ENCODE results near the gene PTPRCAP.

The PTPRCAP gene

DNA sequence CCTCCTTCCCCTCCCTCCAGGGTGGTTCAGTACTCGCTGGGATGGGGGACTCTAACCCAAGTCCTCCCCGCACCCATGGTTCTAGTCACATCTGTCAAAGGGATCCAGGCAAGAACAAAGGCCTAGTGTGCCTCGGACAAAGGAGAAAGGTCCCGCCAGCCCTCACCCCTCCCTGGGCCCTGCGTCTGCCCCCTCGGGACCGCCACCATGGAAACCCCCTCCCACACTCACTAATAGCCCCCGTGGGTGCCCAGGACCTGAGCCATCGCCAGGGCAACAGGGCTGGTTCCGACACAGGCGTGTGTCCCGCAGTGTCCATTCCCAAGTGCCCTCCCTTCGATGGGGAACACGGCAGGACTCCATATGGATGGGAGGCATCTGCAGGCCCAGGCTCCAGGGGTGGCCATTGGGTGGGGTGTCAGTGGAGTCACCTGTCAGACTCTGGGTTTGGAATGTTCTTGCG is 27.1 kb downstream of the PTPRCAP start:
- Histone ChIP-seq H3K9me3 (replicated peaks; ENCODE audit: insufficient read depth, low read length) (no peaks in the 10 kb centered on the region), H3K9ac (ENCODE audit: low read length) (no peak overlapping the region), H2AFZ (ENCODE audit: low read length) (no peak overlapping the region), H3K27me3 (replicated peaks; ENCODE audit: insufficient read depth, low read length) (peaks cover 6% of the 10 kb centered on the region; the same call in 1 of the 2 replicates), H3K4me3 (ENCODE audit: low read length) (no peak overlapping the region), H3K4me1 (ENCODE audit: low read length) (peaks cover 19% of the 10 kb centered on the region), H4K20me1 (ENCODE audit: insufficient read depth, low read length) (no peaks in the 10 kb centered on the region), H3K79me2 (ENCODE audit: low read length) (no peaks in the 10 kb centered on the region), H3K9me2 (replicated peaks; ENCODE audit: insufficient read depth, low read length) (no peaks in the 10 kb centered on the region), H3K4me2 (ENCODE audit: low read depth, low read length) (no peak overlapping the region), H3K36me3 (replicated peaks; ENCODE audit: insufficient read depth, low read length) (no peaks in the 10 kb centered on the region), H3K27ac (ENCODE audit: low read length) (no peak overlapping the region), H3F3A (ENCODE audit: insufficient read depth, low read length) (no peaks in the 10 kb centered on the region; the same call in 1 of the 2 replicates)
- no peak for DNase-seq
- TF ChIP-seq EZH2phosphoT487 (IDR thresholded peaks at IDR 0.05; ENCODE audit: low read length): no peak

DNA sequence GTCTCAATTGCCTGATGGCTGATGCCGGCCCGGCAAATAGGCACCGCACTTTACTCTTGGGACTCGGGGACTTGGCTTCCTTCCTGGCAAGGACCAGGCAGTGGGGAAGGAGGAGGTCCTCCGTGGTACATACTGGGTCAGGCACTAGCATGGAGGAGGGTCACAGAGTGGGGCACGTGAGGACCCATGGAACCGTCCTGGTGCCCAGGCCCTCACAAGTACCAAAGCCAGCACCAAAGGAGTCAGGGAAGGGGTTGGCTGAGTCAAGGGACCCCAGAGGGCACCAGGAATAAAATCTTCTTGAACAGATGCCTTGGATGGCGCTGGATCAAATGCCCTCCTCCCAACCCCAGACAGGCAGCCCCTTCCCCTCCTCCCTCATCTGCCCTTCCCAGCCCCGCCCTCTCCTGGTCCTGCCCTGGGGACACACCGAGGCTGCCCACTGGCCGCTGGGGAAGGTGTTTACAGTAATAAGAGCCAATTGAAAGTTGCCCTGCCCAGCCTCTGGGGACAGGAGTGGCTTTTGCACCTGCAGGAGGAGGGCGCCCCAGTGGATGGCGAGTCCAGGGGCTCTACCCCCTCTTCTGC is 27.6 kb downstream of the PTPRCAP start:
- H3F3A ChIP-seq (ENCODE audit: insufficient read depth, low read length): no peaks in the 10 kb centered on the region; the same call in 1 of the 2 replicates
- H3K9ac ChIP-seq (ENCODE audit: low read length): peak overlapping the region; percentile 77

DNA sequence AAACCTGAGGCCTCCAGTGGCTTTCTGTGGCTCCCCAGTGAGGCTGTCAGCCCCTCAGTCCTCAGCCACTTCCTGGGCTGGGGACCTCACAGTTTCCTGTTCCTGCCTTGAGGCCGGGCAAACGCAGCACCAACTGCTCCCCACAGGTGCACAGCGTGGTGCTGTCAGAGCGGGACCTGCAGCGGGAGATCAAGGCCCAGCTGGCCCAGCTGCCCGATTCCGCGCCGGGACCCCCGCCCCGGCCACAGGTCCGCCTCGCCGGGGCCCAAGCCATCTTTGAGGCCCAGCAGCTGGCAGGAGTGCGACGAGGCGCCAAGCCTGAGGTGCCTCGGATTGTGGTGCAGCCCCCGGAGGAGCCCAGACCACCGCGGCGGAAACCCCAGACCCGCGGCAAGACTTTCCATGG is 28.2 kb downstream of the PTPRCAP start:
- Histone ChIP-seq H3K9me3 (replicated peaks; ENCODE audit: insufficient read depth, low read length) (no peaks in the 10 kb centered on the region), H3K4me1 (ENCODE audit: low read length) (peaks cover 19% of the 10 kb centered on the region), H3K4me2 (ENCODE audit: low read depth, low read length) (peak overlapping the region; percentile 74), H3K36me3 (replicated peaks; ENCODE audit: insufficient read depth, low read length) (no peaks in the 10 kb centered on the region), H3K27ac (ENCODE audit: low read length) (peak overlapping the region; percentile 71), H3K9ac (ENCODE audit: low read length) (peak overlapping the region; percentile 77), H3K9me2 (replicated peaks; ENCODE audit: insufficient read depth, low read length) (no peaks in the 10 kb centered on the region), H3F3A (ENCODE audit: insufficient read depth, low read length) (no peaks in the 10 kb centered on the region; the same call in 1 of the 2 replicates), H3K27me3 (replicated peaks; ENCODE audit: insufficient read depth, low read length) (no peaks in the 10 kb centered on the region), H3K79me2 (ENCODE audit: low read length) (no peaks in the 10 kb centered on the region), H4K20me1 (ENCODE audit: insufficient read depth, low read length) (no peaks in the 10 kb centered on the region), H2AFZ (ENCODE audit: low read length) (peak overlapping the region; percentile 69), H3K4me3 (ENCODE audit: low read length) (peak overlapping the region; percentile 50)
- TF ChIP-seq, protein P1, sequence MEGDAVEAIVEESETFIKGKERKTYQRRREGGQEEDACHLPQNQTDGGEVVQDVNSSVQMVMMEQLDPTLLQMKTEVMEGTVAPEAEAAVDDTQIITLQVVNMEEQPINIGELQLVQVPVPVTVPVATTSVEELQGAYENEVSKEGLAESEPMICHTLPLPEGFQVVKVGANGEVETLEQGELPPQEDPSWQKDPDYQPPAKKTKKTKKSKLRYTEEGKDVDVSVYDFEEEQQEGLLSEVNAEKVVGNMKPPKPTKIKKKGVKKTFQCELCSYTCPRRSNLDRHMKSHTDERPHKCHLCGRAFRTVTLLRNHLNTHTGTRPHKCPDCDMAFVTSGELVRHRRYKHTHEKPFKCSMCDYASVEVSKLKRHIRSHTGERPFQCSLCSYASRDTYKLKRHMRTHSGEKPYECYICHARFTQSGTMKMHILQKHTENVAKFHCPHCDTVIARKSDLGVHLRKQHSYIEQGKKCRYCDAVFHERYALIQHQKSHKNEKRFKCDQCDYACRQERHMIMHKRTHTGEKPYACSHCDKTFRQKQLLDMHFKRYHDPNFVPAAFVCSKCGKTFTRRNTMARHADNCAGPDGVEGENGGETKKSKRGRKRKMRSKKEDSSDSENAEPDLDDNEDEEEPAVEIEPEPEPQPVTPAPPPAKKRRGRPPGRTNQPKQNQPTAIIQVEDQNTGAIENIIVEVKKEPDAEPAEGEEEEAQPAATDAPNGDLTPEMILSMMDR (IDR thresholded peaks at IDR 0.05; ENCODE audit: low read length): no peak
- no peak for TF ChIP-seq EZH2phosphoT487 (IDR thresholded peaks at IDR 0.05; ENCODE audit: low read length)
- no peak for TF ChIP-seq EZH2 (optimal IDR thresholded peaks at IDR 0.05; ENCODE audit: low read depth, low read length)
- peak; percentile 89 for DNase-seq

More for the DNA sequence above, 27.6 kb downstream of the PTPRCAP start:
- peak; percentile 25 for DNase-seq
- peaks cover 19% of the 10 kb centered on the region for H3K4me1 ChIP-seq (ENCODE audit: low read length)
- H3K9me3 ChIP-seq (replicated peaks; ENCODE audit: insufficient read depth, low read length): no peaks in the 10 kb centered on the region
- peak overlapping the region; percentile 74 for H3K4me2 ChIP-seq (ENCODE audit: low read depth, low read length)
- H3K4me3 ChIP-seq (ENCODE audit: low read length): peak overlapping the region; percentile 50
- no peaks in the 10 kb centered on the region for H4K20me1 ChIP-seq (ENCODE audit: insufficient read depth, low read length)
- peaks cover 2% of the 10 kb centered on the region; the same call in 1 of the 2 replicates for H3K27me3 ChIP-seq (replicated peaks; ENCODE audit: insufficient read depth, low read length)
- peak overlapping the region; percentile 71; the same call in 1 of the 2 replicates for H3K27ac ChIP-seq (ENCODE audit: low read length)
- peak overlapping the region; percentile 69 for H2AFZ ChIP-seq (ENCODE audit: low read length)
- TF ChIP-seq EZH2 (optimal IDR thresholded peaks at IDR 0.05; ENCODE audit: low read depth, low read length): no peak
- TF ChIP-seq, protein P1 (IDR thresholded peaks at IDR 0.05; ENCODE audit: low read length): no peak
- no peak for TF ChIP-seq EZH2phosphoT487 (IDR thresholded peaks at IDR 0.05; ENCODE audit: low read length)
- H3K79me2 ChIP-seq (ENCODE audit: low read length): no peaks in the 10 kb centered on the region
- no peaks in the 10 kb centered on the region for H3K9me2 ChIP-seq (replicated peaks; ENCODE audit: insufficient read depth, low read length)
- no peaks in the 10 kb centered on the region for H3K36me3 ChIP-seq (replicated peaks; ENCODE audit: insufficient read depth, low read length)

Measured in MM.1S (cell line).